Mononuclear cell (primary cell): ENCODE data around the gene FLNB. TPM values are rescaled to one million over a fixed set of nuclear protein-coding genes. Genes with fewer than 3 reads are reported as not detected.
"Not testable (repeated sequence)": the region's sequence is repeated elsewhere in the genome, so short reads cannot be mapped to it uniquely, and the experiment has no call there.

Experiments used
- H3K27me3 ChIP-seq: 2 replicates; pipeline ENCODE4 v1.6.0; 2011; ENCODE audit warnings: low read length, control low read depth; ENCODE audit not compliant: insufficient read depth
- H3K4me1 ChIP-seq: 2 replicates; pipeline ENCODE4 v1.5.1; 2011; ENCODE audit warnings: mild to moderate bottlenecking, low read length, control low read depth; ENCODE audit not compliant: insufficient read depth
- H3K4me3 ChIP-seq: 2 replicates; pipeline ENCODE4 v1.5.1; 2011; ENCODE audit warnings: mild to moderate bottlenecking, low read length, moderate library complexity
- H3K9me3 ChIP-seq: 2 replicates; pipeline ENCODE4 v1.5.1; 2011; ENCODE audit warnings: low read depth, mild to moderate bottlenecking, control low read depth, low read length
- total RNA-seq: library from RNA; depleted of rRNA; stranded (reverse); fragments of >200 nt; gene quantifications from one replicate; pipeline ENCODE4 v1.2.3, GENCODE V29; 2012

The FLNB gene
- total RNA-seq, 1 donor, result 29.1 TPM

DNA sequence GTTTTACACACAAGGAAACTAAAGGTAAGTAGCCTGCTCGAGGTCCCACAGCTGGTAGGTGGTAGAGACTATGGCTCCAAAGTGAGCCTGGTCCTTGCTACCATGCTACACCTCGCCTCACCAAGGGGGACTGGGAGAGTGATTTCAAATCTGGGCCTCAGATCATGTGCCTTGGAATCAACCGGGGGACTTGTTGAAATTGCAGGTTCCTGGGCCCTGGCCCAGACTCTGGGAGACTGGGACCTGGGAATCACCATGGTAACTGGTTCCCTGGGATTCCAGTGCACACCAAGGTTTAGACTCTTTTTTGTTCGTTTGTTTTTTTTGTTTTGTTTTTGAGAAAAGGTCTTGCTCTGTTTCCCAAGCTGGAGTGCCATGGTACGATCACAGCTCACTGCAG, 181.5 kb downstream of the FLNB start:
- H3K27me3 ChIP-seq, result no peaks in the 10 kb centered on the region
- no peaks in the 10 kb centered on the region for H3K9me3 ChIP-seq
- no peaks in the 10 kb centered on the region for H3K4me1 ChIP-seq
- no peak overlapping the region for H3K4me3 ChIP-seq

- H3K4me1 ChIP-seq, result no peaks in the 10 kb centered on the region
- H3K4me3 ChIP-seq, result no peak overlapping the region
- no peaks in the 10 kb centered on the region for H3K27me3 ChIP-seq
- no peaks in the 10 kb centered on the region for H3K9me3 ChIP-seq
Measured at GRCh38 chr3:58190291-58190690, 182.1 kb downstream of the FLNB start.

- Histone ChIP-seq H3K9me3 (no peaks in the 10 kb centered on the region), H3K4me3 (no peak overlapping the region), H3K27me3 (no peaks in the 10 kb centered on the region), H3K4me1 (no peaks in the 10 kb centered on the region)
Measured at GRCh38 chr3:58190882-58191281, 182.7 kb downstream of the FLNB start.

- H3K9me3 ChIP-seq, result no peaks in the 10 kb centered on the region
- no peak overlapping the region for H3K4me3 ChIP-seq
- peaks cover under 1% of the 10 kb centered on the region for H3K4me1 ChIP-seq
- no peaks in the 10 kb centered on the region for H3K27me3 ChIP-seq
Measured at GRCh38 chr3:58191361-58191991, 183.3 kb downstream of the FLNB start.

- Histone ChIP-seq H3K27me3 (no peaks in the 10 kb centered on the region), H3K4me3 (no peak overlapping the region), H3K9me3 (no peaks in the 10 kb centered on the region)
Measured at GRCh38 chr3:58192069-58192468, 183.8 kb downstream of the FLNB start.

DNA sequence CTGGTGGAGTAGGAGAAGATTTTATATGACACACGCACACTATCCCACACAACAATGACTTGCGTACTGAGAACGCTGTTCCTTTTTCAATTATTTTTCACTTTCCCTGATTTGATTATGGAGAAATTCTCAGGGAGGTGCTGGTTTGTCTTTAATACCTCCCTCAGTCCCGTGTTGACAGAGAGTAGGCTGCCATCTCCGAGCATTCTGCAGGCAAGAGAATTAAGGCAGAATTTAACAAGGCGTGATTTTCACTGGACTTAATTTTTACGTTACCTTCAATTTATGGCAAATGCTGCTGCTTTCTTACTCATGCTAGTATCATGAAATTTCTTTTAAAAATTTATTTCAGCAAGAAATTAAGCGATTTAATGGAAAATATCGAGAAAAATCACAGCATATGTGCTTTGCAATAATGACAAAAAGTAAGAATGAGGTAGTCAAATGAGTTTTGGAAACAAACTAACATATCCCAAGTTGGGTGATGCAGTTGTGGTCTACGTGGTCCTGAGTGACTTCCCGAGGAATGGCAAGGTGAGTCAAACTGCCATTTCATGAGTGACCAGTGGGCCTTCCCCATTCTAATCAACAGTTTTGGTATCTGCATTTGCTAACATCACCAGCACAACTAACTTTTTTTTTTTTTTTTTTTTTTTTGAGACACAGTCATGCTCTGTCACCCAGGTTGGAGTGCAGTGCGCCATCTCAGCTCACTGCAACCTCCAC, 185.6 kb downstream of the FLNB start:
- H3K4me1 ChIP-seq, result peaks cover 24% of the 10 kb centered on the region
- no peaks in the 10 kb centered on the region for H3K27me3 ChIP-seq
- H3K4me3 ChIP-seq, result no peak overlapping the region
- no peaks in the 10 kb centered on the region for H3K9me3 ChIP-seq

More at GRCh38 chr3:58192069-58192468, 183.8 kb downstream of the FLNB start:
- H3K4me1 ChIP-seq, result peaks cover 6% of the 10 kb centered on the region

GRCh38 chr3:58197588-58197987, 189.4 kb downstream of the FLNB start:
- no peaks in the 10 kb centered on the region for H3K27me3 ChIP-seq
- no peak overlapping the region for H3K4me3 ChIP-seq
- peaks cover 38% of the 10 kb centered on the region for H3K4me1 ChIP-seq
- no peaks in the 10 kb centered on the region for H3K9me3 ChIP-seq

GRCh38 chr3:58198362-58198761, 190.1 kb downstream of the FLNB start:
- no peaks in the 10 kb centered on the region for H3K27me3 ChIP-seq
- no peak overlapping the region for H3K4me3 ChIP-seq
- H3K4me1 ChIP-seq, result peaks cover 38% of the 10 kb centered on the region
- H3K9me3 ChIP-seq, result no peaks in the 10 kb centered on the region

GRCh38 chr3:58198804-58199203, 190.6 kb downstream of the FLNB start:
- Histone ChIP-seq H3K9me3 (no peaks in the 10 kb centered on the region), H3K27me3 (no peaks in the 10 kb centered on the region), H3K4me3 (no peak overlapping the region), H3K4me1 (peaks cover 38% of the 10 kb centered on the region)

DNA sequence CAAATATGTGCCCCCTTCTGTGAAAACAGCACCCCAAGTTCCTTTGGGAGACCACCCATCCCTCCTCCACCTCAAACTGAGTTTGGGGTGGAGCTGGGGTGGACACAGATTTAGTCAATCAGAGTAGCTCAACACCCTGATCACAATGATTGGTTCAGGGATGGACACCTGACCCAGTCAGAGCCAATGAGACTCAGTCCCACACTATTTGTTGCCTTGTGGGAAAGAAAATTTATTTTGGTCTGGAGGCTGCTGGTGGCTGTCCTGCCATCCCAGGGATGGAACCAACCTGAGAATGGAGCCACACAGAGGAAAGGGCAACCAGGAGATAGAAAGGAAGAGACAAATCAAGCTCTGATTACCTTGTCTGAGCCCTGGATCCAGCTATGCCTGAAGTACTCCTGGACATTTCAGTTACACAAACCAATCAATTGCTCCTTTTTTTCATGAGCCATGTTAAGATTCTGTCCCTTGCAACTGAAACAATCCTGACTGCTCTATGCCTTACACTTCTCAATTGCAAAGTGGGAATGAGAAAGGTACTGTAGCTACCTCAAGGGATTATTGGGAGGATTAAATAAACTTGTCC, 192.0 kb downstream of the FLNB start:
- no peaks in the 10 kb centered on the region for H3K27me3 ChIP-seq
- peaks cover 38% of the 10 kb centered on the region for H3K4me1 ChIP-seq
- no peak overlapping the region for H3K4me3 ChIP-seq
- no peaks in the 10 kb centered on the region for H3K9me3 ChIP-seq

GRCh38 chr3:58200846-58201355, 192.7 kb downstream of the FLNB start:
- peaks cover 38% of the 10 kb centered on the region for H3K4me1 ChIP-seq
- no peaks in the 10 kb centered on the region for H3K9me3 ChIP-seq
- no peak overlapping the region for H3K4me3 ChIP-seq
- no peaks in the 10 kb centered on the region for H3K27me3 ChIP-seq

- peaks cover 38% of the 10 kb centered on the region for H3K4me1 ChIP-seq
- H3K4me3 ChIP-seq, H3K27me3 ChIP-seq, H3K9me3 ChIP-seq: not testable (repeated sequence)
Measured at GRCh38 chr3:58201451-58201850, 193.2 kb downstream of the FLNB start.

- no peaks in the 10 kb centered on the region for H3K27me3 ChIP-seq
- peaks cover 23% of the 10 kb centered on the region for H3K4me1 ChIP-seq
- H3K9me3 ChIP-seq, result no peaks in the 10 kb centered on the region
- H3K4me3 ChIP-seq, result no peak overlapping the region
Measured at GRCh38 chr3:58202917-58203360, 194.7 kb downstream of the FLNB start.

GRCh38 chr3:58203541-58203940, 195.3 kb downstream of the FLNB start:
- Histone ChIP-seq H3K4me1 (peaks cover 17% of the 10 kb centered on the region), H3K9me3 (no peaks in the 10 kb centered on the region), H3K4me3 (no peak overlapping the region), H3K27me3 (no peaks in the 10 kb centered on the region)

DNA sequence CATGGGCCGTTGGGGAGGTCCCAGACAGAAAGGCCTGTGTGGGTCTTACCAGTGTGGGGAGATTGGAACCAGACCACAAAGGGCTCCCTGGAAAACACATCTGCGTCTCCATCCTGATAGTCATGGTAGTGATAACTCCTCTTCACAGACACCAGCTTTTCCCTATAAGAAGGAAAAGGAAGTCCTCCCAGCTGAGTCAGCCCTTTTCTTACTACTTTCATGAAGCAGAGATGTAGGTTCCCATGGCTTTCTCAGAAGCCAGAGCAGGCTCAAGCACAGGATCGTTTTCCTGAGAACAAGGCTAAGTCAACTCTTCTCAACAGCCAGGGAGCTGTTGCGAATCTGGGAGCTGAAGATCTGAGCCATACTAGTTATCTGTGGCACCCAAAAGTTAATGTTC, 196.5 kb downstream of the FLNB start:
- no peaks in the 10 kb centered on the region for H3K9me3 ChIP-seq
- H3K4me1 ChIP-seq, result peaks cover 12% of the 10 kb centered on the region
- H3K27me3 ChIP-seq, result no peaks in the 10 kb centered on the region
- H3K4me3 ChIP-seq, result no peak overlapping the region
